Fibroblast of skin of right quadriceps (primary cell): ENCODE measurements around the gene LRRFIP1.
A peak's percentile ranks its signal among the peaks of the same experiment; 100 is the strongest.

Source experiments
- DNase-seq: peaks from one replicate; pipeline ENCODE4 v3.0.0-alpha.2; 2013

The LRRFIP1 gene

GRCh38 chr2:237798236-237799059 lies 171.1 kb downstream of the LRRFIP1 start, which contains the start of gene RBM44:
TSS of gene RBM44 (plus strand) at chr2:237798779. CDS start at chr2:237813610, 14,831 bp downstream.
- no peak for DNase-seq

GRCh38 chr2:237799060-237799428 lies 171.7 kb downstream of the LRRFIP1 start:
- DNase-seq, result no peak

DNA sequence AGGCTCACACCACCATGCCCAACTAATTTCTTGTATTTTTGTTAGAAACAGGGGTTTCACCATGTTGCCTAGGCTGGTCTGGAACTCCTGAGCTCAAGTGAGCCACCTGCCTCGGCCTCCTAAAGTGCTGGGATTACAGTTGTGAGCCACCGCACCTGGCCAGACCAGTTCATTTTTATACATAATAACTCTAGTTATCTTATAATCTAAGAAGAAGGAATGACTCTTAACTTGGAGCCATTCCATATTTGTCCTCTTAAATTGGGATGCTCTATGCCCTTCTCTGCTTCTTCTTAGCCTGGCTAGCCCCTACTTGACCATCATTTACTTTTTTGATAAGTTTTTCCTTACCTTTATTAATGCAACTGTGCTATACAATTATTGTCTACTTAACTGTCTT lies 174.1 kb downstream of the LRRFIP1 start:
- no peak for DNase-seq

DNA sequence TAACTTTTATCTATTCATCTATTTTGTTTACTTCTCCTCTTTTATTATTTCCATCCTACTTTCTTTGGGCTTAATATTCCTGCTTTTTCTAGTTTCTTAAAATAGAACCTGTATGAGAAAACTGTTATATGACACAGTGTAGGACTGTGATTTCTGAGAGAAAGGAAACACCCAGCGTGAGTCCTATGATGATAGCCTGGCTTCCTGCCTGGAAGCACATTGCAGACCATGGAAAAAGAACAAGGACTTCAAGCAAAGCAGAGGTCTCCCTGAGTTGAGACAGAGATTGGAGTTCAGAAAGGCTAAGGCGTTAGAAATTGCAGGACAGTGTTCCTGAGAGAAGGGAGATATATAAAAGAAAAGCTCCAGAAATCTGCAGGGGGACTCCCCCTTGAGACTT lies 178.9 kb downstream of the LRRFIP1 start:
- DNase-seq, result peak; percentile 14

GRCh38 chr2:237815637-237816036 lies 188.2 kb downstream of the LRRFIP1 start:
- no peak for DNase-seq

DNA sequence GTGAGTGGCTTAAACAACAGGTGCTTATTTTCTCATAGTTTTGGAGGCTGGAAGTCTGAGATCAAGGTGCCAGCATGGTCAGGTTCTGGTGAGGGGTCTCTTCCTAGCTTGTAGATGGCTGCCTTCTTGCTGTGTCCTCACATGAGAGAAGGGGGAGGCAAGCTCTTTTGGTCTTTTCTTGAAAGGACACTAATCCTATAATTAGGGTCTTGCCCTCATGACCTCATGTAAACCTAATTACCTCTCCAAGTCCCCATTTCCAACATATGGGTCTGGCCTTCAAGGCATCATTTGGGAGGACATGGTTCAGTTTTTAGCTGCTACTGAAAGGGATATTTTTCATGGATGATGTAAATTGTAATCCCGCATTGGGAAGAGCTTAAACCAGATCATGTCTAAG lies 189.1 kb downstream of the LRRFIP1 start:
- DNase-seq, result no peak

GRCh38 chr2:237818066-237818473 lies 190.7 kb downstream of the LRRFIP1 start:
- peak; percentile 87 for DNase-seq

GRCh38 chr2:237819231-237819630 lies 191.8 kb downstream of the LRRFIP1 start:
- DNase-seq, result no peak

DNA sequence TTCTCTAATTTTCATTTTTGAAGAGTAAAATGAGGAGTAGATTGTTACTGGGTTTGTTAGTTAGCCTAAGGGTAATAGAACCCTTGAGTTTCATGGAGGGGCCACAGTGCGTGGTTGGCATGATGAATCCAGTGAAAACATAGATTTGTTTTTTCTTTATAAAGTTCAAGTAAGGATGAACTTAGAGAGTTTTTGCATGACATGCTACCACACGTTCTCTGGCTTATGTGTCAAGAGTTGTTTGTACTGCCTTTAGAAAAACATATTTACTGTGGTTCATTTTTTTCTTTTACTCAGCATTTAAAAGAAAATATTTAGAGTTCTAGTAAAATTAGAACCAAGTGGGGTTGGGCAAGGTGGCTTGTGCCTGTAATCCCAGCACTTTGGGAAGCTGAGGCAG lies 193.0 kb downstream of the LRRFIP1 start:
- DNase-seq, result no peak

GRCh38 chr2:237823544-237823943 lies 196.2 kb downstream of the LRRFIP1 start:
- DNase-seq, result no peak

GRCh38 chr2:237824085-237824484 lies 196.7 kb downstream of the LRRFIP1 start:
- DNase-seq, result no peak

DNA sequence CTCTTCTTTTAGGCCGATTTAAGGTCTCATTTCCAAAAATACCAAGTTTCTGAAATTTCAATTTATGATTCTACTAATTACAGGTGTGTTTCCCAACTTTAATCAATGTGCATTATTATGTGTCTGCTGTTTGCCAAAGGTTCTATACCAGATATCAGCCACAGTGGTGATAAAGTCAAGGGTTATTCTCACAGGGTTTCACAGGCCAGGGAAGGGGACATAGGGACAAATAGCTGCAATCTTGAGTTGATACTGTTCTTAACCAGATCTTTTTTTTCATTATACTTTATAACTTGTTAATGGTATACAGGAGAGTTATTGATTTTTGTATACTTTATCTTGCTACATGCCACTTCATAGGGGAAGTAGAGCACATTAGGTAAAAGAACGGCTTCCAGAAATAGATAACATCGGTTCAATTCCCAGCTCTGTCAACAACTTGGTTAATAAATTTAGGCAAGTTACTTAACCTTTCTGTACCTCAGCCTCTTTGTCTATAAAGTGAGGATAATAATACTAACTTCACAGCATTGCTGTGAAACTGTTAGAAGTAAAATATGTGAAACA lies 200.1 kb downstream of the LRRFIP1 start:
- DNase-seq, result no peak
